HEK293 (cell line): ENCODE measurements around the gene DLG2.

Source experiments
- CTCF ChIA-PET: fragments of 350-600 bp; formaldehyde crosslinking; extraction: SDS; loops from one replicate; lab custom pipeline; 2021; ENCODE audit warnings: antibody characterized with exemption; lab: Yijun Ruan, JAX
- POLR2A ChIA-PET: fragments of 300-600 bp; formaldehyde crosslinking; extraction: SDS; loops from one replicate; lab custom pipeline; 2020; ENCODE audit warnings: antibody characterized with exemption, inconsistent platforms; lab: Yijun Ruan, JAX
- H3K27ac ChIP-seq: fragments of 200-500 bp; sonication (Bioruptor generic); 2 replicates; pipeline ENCODE4 v1.5.1; 2014; ENCODE audit warnings: low read depth, low read length, control low read depth, inconsistent platforms; ENCODE audit errors: extremely low read depth
- H3K36me3 ChIP-seq, 2 experiments: fragments of 200-500 bp in 1 of 2; sonication (Bioruptor generic) in 1 of 2; 1 replicate in 1 of 2; 2 replicates in 1 of 2; pipeline ENCODE4 v1.5.1; 2014 to 2017; ENCODE audit warnings: inconsistent platforms in 2 of 2, low read length in 2 of 2; ENCODE audit not compliant: control insufficient read depth in 2 of 2, insufficient read depth in 1 of 2
- H3K4me1 ChIP-seq: fragments of 200-500 bp; sonication (Bioruptor generic); 2 replicates; pipeline ENCODE4 v1.5.1; 2014; ENCODE audit warnings: mild to moderate bottlenecking, low read length, inconsistent platforms; ENCODE audit not compliant: control insufficient read depth, insufficient read depth
- H3K4me3 ChIP-seq: 2 replicates; pipeline ENCODE4 v1.5.1; 2011; ENCODE audit warnings: low read depth, mild to moderate bottlenecking, control low read depth, low read length, moderate library complexity
- H3K9me3 ChIP-seq: fragments of 200-500 bp; sonication (Bioruptor generic); 2 replicates; pipeline ENCODE4 v1.5.1; 2014; ENCODE audit warnings: low read depth, low read length, inconsistent platforms; ENCODE audit not compliant: control insufficient read depth, insufficient read depth
- PRDM1 ChIP-seq: fragments of 450-650 bp; formaldehyde crosslinking; IDR thresholded peaks from 2 replicates; pipeline ENCODE4; 2016; ENCODE audit warnings: missing biosample characterization, missing genetic modification characterization
- TRIM28 ChIP-seq: IDR thresholded peaks from 2 replicates; pipeline ENCODE4 v1.6.1; 2011; ENCODE audit warnings: low read length, control low read depth, borderline replicate concordance
- YY2 ChIP-seq: fragments of 450-650 bp; formaldehyde crosslinking; IDR thresholded peaks from 2 replicates; pipeline ENCODE4 v1.5.1; 2016; ENCODE audit warnings: missing biosample characterization, missing genetic modification characterization
- ZFP37 ChIP-seq: fragments of 450-650 bp; formaldehyde crosslinking; IDR thresholded peaks from 2 replicates; pipeline ENCODE4 v1.5.1; 2016; ENCODE audit warnings: missing biosample characterization, missing genetic modification characterization
- ZNF146 ChIP-seq: fragments of 450-650 bp; formaldehyde crosslinking; IDR thresholded peaks from 2 replicates; pipeline ENCODE4 v1.5.1; 2016; ENCODE audit warnings: missing biosample characterization, missing genetic modification characterization
- ZNF16 ChIP-seq: fragments of 450-650 bp; formaldehyde crosslinking; IDR thresholded peaks from 2 replicates; pipeline ENCODE4 v1.5.1; 2016; ENCODE audit warnings: low read depth, missing biosample characterization, missing genetic modification characterization
- ZNF184 ChIP-seq: fragments of 450-650 bp; IDR thresholded peaks from 2 replicates; pipeline ENCODE4 v1.5.1; 2018; ENCODE audit warnings: missing biosample characterization, mild to moderate bottlenecking, missing genetic modification characterization
- ZNF19 ChIP-seq: fragments of 450-650 bp; formaldehyde crosslinking; IDR thresholded peaks from 2 replicates; pipeline ENCODE4; 2016; ENCODE audit warnings: missing biosample characterization, missing genetic modification characterization, low read depth
- ZNF48 ChIP-seq: fragments of 450-650 bp; formaldehyde crosslinking; IDR thresholded peaks from 2 replicates; pipeline ENCODE4 v1.5.1; 2016; ENCODE audit warnings: missing biosample characterization, missing genetic modification characterization
- ZNF518A ChIP-seq: fragments of 450-650 bp; formaldehyde crosslinking; conservative IDR thresholded peaks from 2 replicates; pipeline ENCODE4 v1.5.1; 2016; ENCODE audit warnings: low read depth, missing biosample characterization, missing genetic modification characterization
- ZNF610 ChIP-seq: fragments of 450-650 bp; formaldehyde crosslinking; IDR thresholded peaks from 2 replicates; pipeline ENCODE4 v1.5.1; 2016; ENCODE audit warnings: missing biosample characterization, missing genetic modification characterization, borderline replicate concordance
- ZNF658 ChIP-seq: fragments of 450-650 bp; formaldehyde crosslinking; IDR thresholded peaks from 2 replicates; pipeline ENCODE4; 2016; ENCODE audit warnings: missing biosample characterization, missing genetic modification characterization
- ZNF76 ChIP-seq: fragments of 450-650 bp; formaldehyde crosslinking; IDR thresholded peaks from 2 replicates; pipeline ENCODE4; 2016; ENCODE audit warnings: low read depth, missing biosample characterization, missing genetic modification characterization, borderline replicate concordance

The DLG2 gene

GRCh38 chr11:85575388-85575787, 51.8 kb downstream of the DLG2 start:
- H3K4me1 ChIP-seq: no peaks in the 10 kb centered on the region
- H3K4me3 ChIP-seq: no peak overlapping the region
- H3K27ac ChIP-seq: no peak overlapping the region
- TF ChIP-seq PRDM1 (tag by site-specific recombination) (no peak), ZNF16 (no peak), ZNF48 (tag by site-specific recombination) (no peak)
- no peaks in the 10 kb centered on the region for H3K9me3 ChIP-seq
- no peaks in the 10 kb centered on the region for H3K36me3 ChIP-seq
- ChIA-PET CTCF (interaction anchor here (0.6 kb wide), 1 partner anchor 110 kb away, joined by 3 read pairs; no protein-coding TSS in a partner anchor), POLR2A (no interaction called here)

GRCh38 chr11:85572056-85572455, 55.1 kb downstream of the DLG2 start:
- Histone ChIP-seq H3K9me3 (no peaks in the 10 kb centered on the region), H3K4me3 (no peak overlapping the region), H3K4me1 (no peaks in the 10 kb centered on the region), H3K36me3 (no peaks in the 10 kb centered on the region), H3K27ac (no peak overlapping the region)
- ChIA-PET POLR2A (no interaction called here), CTCF (interaction anchor here (0.6 kb wide), 1 partner anchor 18 kb away, joined by 3 read pairs; no protein-coding TSS in a partner anchor)
- no peak for TF ChIP-seq ZNF610

GRCh38 chr11:85569525-85569924, 57.6 kb downstream of the DLG2 start:
- TF ChIP-seq ZFP37 (no peak), ZNF19 (tag by site-specific recombination) (no peak), ZNF184 (no peak), ZNF76 (tag by site-specific recombination) (no peak), ZNF658 (no peak), TRIM28 (no peak), YY2 (no peak), ZNF16 (no peak)
- TF ChIP-seq, all 188 proteins: peak for 0
- Histone ChIP-seq H3K27ac (no peak overlapping the region), H3K4me3 (no peak overlapping the region), H3K9me3 (no peaks in the 10 kb centered on the region), H3K4me1 (no peaks in the 10 kb centered on the region), H3K36me3 (no peaks in the 10 kb centered on the region)
- ChIA-PET POLR2A (no interaction called here), CTCF (interaction anchor here (0.6 kb wide), 1 partner anchor 1452 kb away, joined by 3 read pairs; no protein-coding TSS in a partner anchor)

- H3K9me3 ChIP-seq: no peaks in the 10 kb centered on the region
- TF ChIP-seq ZNF518A (tag by site-specific recombination) (no peak), ZNF146 (peak; percentile 29; the same call in 1 of the 2 replicates)
- no peaks in the 10 kb centered on the region for H3K4me1 ChIP-seq
- CTCF ChIA-PET: no interaction called here
- H3K27ac ChIP-seq: no peak overlapping the region
- POLR2A ChIA-PET: no interaction called here
- H3K4me3 ChIP-seq: no peak overlapping the region
- no peaks in the 10 kb centered on the region for H3K36me3 ChIP-seq
Measured at GRCh38 chr11:85558411-85558810, 68.7 kb downstream of the DLG2 start.
